Ovary (tissue), 9 donors: ENCODE results near the gene PLPP1. TPM values are rescaled to one million over a fixed set of nuclear protein-coding genes. Genes with fewer than 3 reads are reported as not detected.
A peak's percentile ranks its signal among the peaks of the same experiment; 100 is the strongest.

Experiments
- DNase-seq, 5 donors: peaks; one replicate each; pipeline ENCODE4 v3.0.0-alpha.2; 2019 to 2020
- H3K27ac ChIP-seq, 2 donors: fragments of 200-600 bp; one replicate each; pipeline versions ENCODE4 v1.5.1 to v1.8.0; 2019 to 2022
- H3K27me3 ChIP-seq: fragments of 200-600 bp; one replicate; pipeline ENCODE4 v1.8.0; 2022
- H3K36me3 ChIP-seq: fragments of 200-600 bp; sonication (generic); one replicate; pipeline ENCODE4 v1.5.1; 2019
- H3K4me1 ChIP-seq: one replicate; pipeline ENCODE4 v1.8.1; 2013; ENCODE audit warnings: mild to moderate bottlenecking, moderate library complexity; ENCODE audit not compliant: insufficient read depth
- H3K4me3 ChIP-seq: fragments of 200-600 bp; sonication (generic); one replicate; pipeline ENCODE4 v1.5.1; 2017
- H3K9me3 ChIP-seq, 2 donors: fragments of 200-600 bp in 1 of 2; sonication (generic) in 1 of 2; one replicate each; pipeline versions ENCODE4 v1.5.1 to v1.8.1; 2013 to 2019; ENCODE audit warnings: mild to moderate bottlenecking in 1 of 2, moderate library complexity in 1 of 2
- EP300 ChIP-seq: sonication (generic); formaldehyde crosslinking; IDR thresholded peaks from one replicate; pipeline ENCODE4 v1.6.1; 2017; ENCODE audit warnings: antibody characterized with exemption
- POLR2A ChIP-seq: fragments of 450-650 bp; IDR thresholded peaks from one replicate; pipeline ENCODE4 v1.6.1; 2017; ENCODE audit warnings: antibody characterized with exemption, mild to moderate bottlenecking, moderate library complexity
- WGBS, 3 donors: extraction: QIAGEN DNeasy Blood & Tissue Kit in 1 of 3; methylation state at CpG; one replicate each; pipeline versions ENCODE4 v1.1.5 to v1.1.7; 2013 to 2017; 5-methylcytosine and 5-hydroxymethylcytosine counted together
- intact Hi-C, 4 donors: fragments of 100-400 bp; cut with DNase I; formaldehyde crosslinking; loops; one replicate each; pipeline versions ENCODE4 v1.11.0 to v1.15.1; 2022 to 2023
- polyA plus RNA-seq, 2 donors: library from polyadenylated mRNA; stranded (reverse); fragments of 200-250 nt in 1 of 2; fragments of 350-450 nt in 1 of 2; fragmentation: Illumina TruSeq in 1 of 2; extraction: RNeasy Lipid Tissue Mini Kit (QIAGEN cat#74804) in 1 of 2; gene quantifications; one replicate each; pipeline ENCODE4 v1.2.3, GENCODE V29; 2013 to 2014
- total RNA-seq, 7 donors: library from RNA; depleted of rRNA in 2 of 7; stranded (reverse); fragments of >200 nt in 2 of 7; fragmentation: NEBNext Ultra II Directional in 3 of 7; extraction: Animal tissue kit (Norgen Biotek cat#: 25700) in 3 of 7; gene quantifications; one replicate each; pipeline versions ENCODE4 v1.1.0 to v1.2.4, GENCODE V29; 2016 to 2023
- TF ChIP-seq, protein P1 (sequence below), 3 donors: fragments of 450-650 bp in 2 of 3; fragments of 200-600 bp in 1 of 3; IDR thresholded peaks; one replicate each; pipeline versions ENCODE4 v1.5.1 to v1.8.0; 2016 to 2022; ENCODE audit warnings: antibody characterized with exemption in 3 of 3, mild to moderate bottlenecking in 1 of 3
- donor health status: DM: no; HTN: no; CAD: no; lungs with moderate emphysema.
- donor health status: DM: no; HTN: no; CAD: no.
- donor health status: Bipolar disorder and iron deficiency.
- donor health status: DM: yes; HTN: yes; CAD: no.
- donor health status: DM: no; HTN: no; CAD: no.
- donor health status: DM: yes; HTN: yes; CAD: no.

The PLPP1 gene
- total and polyA plus RNA-seq, 9 donors, result 13.5 to 136 (median 34.5) TPM

DNA sequence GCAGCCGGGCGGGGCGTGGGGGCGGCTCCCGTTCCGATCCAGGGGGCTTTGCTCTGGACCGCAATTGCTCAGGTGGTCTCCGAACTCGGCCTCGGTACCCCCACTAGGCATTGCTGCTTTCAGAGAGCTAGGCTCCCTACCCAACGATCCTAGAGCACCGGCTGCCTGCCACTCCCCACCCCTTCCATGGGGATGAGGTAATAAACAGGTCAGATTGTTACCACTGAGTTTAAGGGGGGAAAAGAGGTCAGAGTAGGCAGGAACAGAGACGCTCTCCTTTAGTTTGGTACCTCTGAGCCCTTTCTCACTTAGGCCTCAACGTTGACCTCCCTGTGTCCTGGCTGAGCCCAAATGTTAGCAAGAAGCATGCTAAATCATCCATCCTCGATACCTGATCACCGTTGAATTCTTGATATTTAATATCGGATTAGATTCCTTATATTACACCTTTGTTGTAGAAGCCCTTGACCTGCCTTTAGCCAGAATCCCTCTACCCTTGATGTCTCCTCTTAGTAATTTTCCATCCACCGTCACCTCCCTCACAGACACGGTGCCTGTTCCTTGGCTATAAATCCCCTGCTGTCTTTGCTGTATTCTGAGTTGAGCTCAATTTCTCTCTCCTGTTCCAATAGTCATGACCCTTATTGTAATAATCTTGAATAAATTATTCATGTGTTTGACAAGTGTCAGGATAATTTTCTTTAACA lies 588 bp upstream of the PLPP1 start:
- 14 to 15% (median 15%) methylated on average over 18 to 19 of the region's 19 CpGs for whole genome bisulfite sequencing, 3 donors
- H3K27me3 ChIP-seq, result no peaks in the 10 kb centered on the region
- H3K27ac ChIP-seq, result peak overlapping the region; percentile 95 to 97
- intact Hi-C loops, result loop anchor here in 1 of 4 donors (10.0 kb wide), 1 partner anchor 111 kb away; no protein-coding TSS in a partner anchor
- TF ChIP-seq, protein P1, sequence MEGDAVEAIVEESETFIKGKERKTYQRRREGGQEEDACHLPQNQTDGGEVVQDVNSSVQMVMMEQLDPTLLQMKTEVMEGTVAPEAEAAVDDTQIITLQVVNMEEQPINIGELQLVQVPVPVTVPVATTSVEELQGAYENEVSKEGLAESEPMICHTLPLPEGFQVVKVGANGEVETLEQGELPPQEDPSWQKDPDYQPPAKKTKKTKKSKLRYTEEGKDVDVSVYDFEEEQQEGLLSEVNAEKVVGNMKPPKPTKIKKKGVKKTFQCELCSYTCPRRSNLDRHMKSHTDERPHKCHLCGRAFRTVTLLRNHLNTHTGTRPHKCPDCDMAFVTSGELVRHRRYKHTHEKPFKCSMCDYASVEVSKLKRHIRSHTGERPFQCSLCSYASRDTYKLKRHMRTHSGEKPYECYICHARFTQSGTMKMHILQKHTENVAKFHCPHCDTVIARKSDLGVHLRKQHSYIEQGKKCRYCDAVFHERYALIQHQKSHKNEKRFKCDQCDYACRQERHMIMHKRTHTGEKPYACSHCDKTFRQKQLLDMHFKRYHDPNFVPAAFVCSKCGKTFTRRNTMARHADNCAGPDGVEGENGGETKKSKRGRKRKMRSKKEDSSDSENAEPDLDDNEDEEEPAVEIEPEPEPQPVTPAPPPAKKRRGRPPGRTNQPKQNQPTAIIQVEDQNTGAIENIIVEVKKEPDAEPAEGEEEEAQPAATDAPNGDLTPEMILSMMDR (IDR thresholded peaks at IDR 0.05), result no peak
- no peak for TF ChIP-seq EP300
- no peak for TF ChIP-seq POLR2A
- no peak for DNase-seq
- H3K4me1 ChIP-seq, result peaks cover 5% of the 10 kb centered on the region
- H3K9me3 ChIP-seq, result no peaks in the 10 kb centered on the region
- peak overlapping the region; percentile 82 for H3K4me3 ChIP-seq
- H3K36me3 ChIP-seq, result no peaks in the 10 kb centered on the region

DNA sequence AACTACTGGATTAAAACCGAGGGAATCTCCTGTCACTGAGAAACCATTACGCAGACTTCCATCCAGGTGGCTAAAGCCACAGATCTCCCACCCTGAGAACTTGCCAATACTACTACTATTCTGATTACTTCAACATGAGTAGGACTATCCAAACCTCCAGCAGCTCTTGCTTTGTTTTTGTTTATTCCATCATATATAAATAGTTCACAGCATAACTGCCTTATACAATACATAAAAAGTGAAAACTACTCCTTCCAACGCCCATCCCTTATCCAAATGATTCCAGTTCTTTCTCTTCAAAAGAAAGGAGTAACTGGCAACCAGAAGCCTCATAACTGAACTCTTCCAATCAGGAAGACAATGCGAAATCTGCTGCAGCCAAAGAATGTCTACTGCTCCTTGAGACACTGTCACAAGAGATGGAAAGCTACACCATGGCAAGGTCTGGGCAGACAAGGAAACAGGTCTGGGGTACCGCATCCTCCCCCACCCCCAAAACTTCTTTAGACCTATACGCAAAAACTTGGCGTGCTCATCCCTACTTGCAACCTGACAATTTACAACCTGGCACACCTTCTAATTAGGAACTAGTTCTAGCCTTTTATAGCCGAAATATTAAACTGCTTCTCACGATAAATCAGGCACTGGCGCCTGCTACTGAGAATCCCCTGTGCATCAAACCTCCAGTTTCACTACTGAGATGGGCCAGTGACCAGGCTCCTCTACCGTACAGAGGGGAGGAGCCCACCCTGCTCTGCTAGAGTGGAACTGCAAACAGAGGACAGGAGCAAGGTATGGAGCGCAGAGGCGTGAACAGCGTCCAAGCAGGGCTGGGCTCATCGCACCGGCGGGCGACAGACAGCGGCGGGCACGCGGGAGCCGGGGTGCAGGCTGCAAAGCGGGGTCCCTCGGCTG lies 986 bp downstream of the PLPP1 start:
- intact Hi-C loops, result loop anchor here in 1 of 4 donors (10.0 kb wide), 1 partner anchor 109 kb away; no protein-coding TSS in a partner anchor
- DNase-seq, result peak in 1 of 5 donors; percentile 18

DNA sequence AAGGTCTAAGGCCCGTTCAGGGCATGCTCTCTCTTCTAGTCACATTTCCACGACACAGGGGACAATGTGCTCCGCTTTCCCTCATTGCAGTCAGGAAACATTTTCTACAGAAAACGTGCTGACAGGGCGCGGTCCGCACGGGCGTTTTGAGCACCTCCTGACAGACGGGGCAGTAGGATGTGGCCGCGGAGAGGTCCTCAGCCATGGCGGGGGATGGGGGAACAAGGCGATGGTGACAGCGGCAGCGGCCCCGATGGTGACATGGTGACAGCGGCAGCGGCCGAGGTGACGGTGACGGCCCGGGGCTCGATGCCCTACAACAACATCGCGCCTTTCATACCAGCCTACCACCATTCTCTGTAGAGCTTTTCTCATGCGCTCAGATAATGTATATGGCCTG lies 4.1 kb downstream of the PLPP1 start:
- DNase-seq, result peak in 1 of 5 donors; percentile 18
- Histone ChIP-seq H3K9me3 (no peaks in the 10 kb centered on the region), H3K4me3 (no peak overlapping the region), H3K27ac (no peak overlapping the region), H3K36me3 (no peaks in the 10 kb centered on the region), H3K27me3 (no peaks in the 10 kb centered on the region), H3K4me1 (peaks cover 5% of the 10 kb centered on the region)
- no peak for TF ChIP-seq EP300
- intact Hi-C loops, result loop anchor here in 1 of 4 donors (10.0 kb wide), 1 partner anchor 106 kb away; no protein-coding TSS in a partner anchor
- 90 to 94% (median 94%) methylated on average over 27 of the region's 27 CpGs for WGBS, 3 donors

More for the DNA sequence above, 986 bp downstream of the PLPP1 start:
- peak overlapping the region; percentile 82 for H3K4me3 ChIP-seq
- H3K27ac ChIP-seq, result peak overlapping the region; percentile 95 to 97
- H3K9me3 ChIP-seq, result no peaks in the 10 kb centered on the region
- H3K4me1 ChIP-seq, result peaks cover 5% of the 10 kb centered on the region
- TF ChIP-seq, protein P1 (IDR thresholded peaks at IDR 0.05), result no peak
- TF ChIP-seq EP300, result no peak
- WGBS, 3 donors, result 2 to 3% (median 2%) methylated on average over 12 to 25 of the region's 25 CpGs
- no peaks in the 10 kb centered on the region for H3K27me3 ChIP-seq
- no peaks in the 10 kb centered on the region for H3K36me3 ChIP-seq

DNA sequence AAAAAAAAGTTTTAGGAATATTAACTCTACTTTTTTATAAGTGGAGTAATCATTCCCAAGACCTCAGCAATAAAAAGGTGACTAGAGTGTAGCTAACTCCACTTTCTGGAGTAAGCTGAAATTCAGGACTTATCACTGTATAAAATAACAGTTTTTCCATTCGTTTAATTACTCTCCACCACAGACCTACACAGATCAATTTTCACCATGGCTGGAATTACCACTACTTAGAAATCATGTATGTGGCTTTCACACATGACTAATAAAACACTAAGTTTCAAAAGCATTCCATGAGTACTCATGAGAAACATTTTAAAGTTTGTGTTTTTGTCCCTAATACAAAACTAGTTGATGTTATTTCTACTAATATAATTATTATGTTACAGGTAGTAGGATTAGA lies 9.9 kb downstream of the PLPP1 start:
- no peak for TF ChIP-seq POLR2A
- TF ChIP-seq EP300, result no peak
- TF ChIP-seq, protein P1 (IDR thresholded peaks at IDR 0.05), result no peak
- intact Hi-C loops, result no loop called here
- H3K27ac ChIP-seq, result no peak overlapping the region
- peaks cover 4% of the 10 kb centered on the region for H3K4me1 ChIP-seq
- H3K4me3 ChIP-seq, result no peak overlapping the region
- 65 to 80% (median 69%) methylated on average over 1 of the region's 1 CpG for WGBS, 3 donors
- no peak for DNase-seq
- no peaks in the 10 kb centered on the region for H3K36me3 ChIP-seq
- no peaks in the 10 kb centered on the region for H3K27me3 ChIP-seq
- no peaks in the 10 kb centered on the region for H3K9me3 ChIP-seq
